Hematopoietic multipotent progenitor cell (in vitro differentiated cells): ENCODE measurements around the gene MYO9B. TPM values are rescaled to one million over a fixed set of nuclear protein-coding genes. Genes with fewer than 3 reads are reported as not detected.
"Not testable (repeated sequence)": the region's sequence is repeated elsewhere in the genome, so short reads cannot be mapped to it uniquely, and the experiment has no call there.

Experiments
- DNase-seq, 3 donors: peaks; one replicate each; pipeline ENCODE4 v3.0.0-alpha.2; 2011 to 2015; ENCODE audit warnings: low read depth in 2 of 3, low spot score in 2 of 3
- total RNA-seq: library from RNA; depleted of rRNA; stranded (reverse); fragments of >200 nt; gene quantifications from one replicate; pipeline ENCODE4 v1.2.3, GENCODE V29; 2012

The MYO9B gene
- total RNA-seq, 1 donor = 158 TPM

DNA sequence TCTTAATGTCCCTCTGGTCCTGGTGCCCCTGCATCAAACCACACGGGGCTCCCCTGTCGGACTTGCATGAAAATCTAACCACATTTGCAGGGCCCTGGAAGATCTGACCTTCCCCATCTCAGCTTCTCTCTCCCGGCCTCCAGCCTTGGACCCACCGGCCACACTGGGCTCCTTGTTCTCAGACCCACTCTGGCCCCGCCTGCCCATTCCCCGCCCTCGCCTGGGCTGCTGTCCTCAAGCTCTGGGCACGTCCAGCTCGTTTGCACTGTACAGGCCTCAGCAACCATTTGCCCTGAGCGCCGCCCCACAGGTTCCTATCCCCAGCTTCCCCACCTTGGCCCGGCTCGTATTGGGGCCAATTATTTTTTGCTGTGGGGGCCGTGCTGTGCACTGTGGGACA lies 10.5 kb downstream of the MYO9B start:
- DNase-seq = no peak

- DNase-seq = no peak
These were observed 11.3 kb downstream of the MYO9B start for GRCh38 chr19:17086834-17087233.

DNA sequence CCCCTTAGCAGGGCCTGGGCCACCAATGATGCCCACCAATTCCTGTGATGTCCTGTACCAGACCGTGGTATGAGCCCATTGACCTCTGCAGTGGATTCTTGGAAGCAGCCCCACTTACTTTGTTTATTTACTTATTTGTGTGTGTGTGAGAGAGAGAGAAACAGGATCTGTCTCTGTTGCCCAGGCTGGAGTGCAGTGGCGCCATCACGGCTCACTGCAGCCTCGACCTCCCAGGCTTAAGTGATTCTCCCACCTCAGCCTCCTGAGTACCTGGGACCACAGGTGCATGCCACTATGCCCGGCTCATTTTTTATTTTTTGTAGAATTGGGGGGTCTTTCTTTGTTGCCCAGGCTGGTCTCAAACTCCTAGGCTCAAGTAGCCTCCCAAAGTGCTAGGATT lies 13.0 kb downstream of the MYO9B start:
- DNase-seq = no peak

GRCh38 chr19:17090583-17090982 lies 15.0 kb downstream of the MYO9B start:
- DNase-seq = peak in 2 of 3 donors; percentile 81 to 88

DNA sequence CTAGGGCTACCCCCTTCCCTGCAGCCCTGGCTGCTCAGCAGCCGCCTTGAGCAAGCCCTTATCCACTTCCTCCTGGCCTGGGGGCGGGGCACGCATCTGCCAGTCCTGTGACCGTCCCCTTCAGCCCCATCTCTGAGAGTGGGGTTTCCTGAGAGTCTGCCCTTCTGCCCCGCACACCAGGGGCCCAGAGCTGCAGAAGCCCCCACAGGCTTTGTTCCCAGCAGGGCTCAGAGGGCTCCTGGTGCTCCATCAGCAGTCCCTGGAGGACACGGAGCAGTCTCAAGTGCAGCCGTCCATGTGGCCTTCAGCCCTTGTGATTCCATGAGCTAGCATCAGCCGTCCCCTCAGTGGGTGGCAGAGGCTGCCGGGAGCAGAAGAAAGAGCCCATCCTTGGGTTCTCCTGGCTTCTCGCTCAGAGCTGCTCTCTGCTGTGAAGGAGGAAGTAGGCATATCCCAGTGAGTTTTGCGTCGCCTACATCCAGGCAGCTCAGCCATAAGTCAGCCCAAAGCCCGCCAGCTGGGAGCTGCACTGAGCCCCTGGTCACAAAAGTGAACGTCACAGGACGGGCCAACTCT lies 16.3 kb downstream of the MYO9B start:
- peak in 2 of 3 donors; percentile 67 to 75 for DNase-seq

DNA sequence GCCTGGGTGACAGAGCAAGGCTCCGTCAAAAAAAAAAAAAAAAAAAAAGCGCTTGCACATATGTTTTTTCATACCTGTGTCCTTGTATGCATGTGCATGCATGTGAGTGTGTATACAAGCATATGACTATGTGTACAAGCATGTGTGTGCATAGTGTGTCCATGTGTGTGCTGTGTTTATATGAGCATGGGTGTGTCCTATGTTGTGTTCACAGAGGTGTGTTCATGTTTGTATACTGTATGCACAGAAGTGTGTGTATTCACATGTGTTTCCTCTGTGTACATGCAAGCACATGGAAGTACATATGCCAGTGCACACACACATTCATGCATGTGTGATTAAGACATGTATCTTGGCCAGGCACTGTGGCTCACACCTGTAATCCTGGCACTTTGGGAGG lies 17.1 kb downstream of the MYO9B start:
- no peak for DNase-seq

DNA sequence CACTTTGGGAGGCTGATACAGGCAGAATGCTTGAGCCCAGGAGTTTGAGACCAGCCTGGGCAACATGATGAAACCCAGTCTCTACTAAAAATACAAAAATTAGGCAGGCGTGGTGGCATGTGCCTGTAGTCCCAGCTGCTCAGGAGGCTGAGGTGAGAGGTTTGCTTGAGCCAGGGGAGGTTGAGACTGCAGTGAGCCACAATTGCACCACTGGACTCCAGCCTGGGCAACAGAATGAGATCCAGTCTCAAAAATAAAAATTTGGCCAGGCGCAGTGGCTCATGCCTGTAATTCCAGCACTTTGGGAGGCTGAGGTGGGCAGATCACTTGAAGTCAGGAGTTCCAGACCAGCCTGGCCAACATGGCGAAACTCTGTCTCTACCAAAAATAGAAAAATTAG lies 19.1 kb downstream of the MYO9B start:
- not testable (repeated sequence) for DNase-seq

- DNase-seq = no peak
These were observed 19.8 kb downstream of the MYO9B start for GRCh38 chr19:17095141-17095919.

DNA sequence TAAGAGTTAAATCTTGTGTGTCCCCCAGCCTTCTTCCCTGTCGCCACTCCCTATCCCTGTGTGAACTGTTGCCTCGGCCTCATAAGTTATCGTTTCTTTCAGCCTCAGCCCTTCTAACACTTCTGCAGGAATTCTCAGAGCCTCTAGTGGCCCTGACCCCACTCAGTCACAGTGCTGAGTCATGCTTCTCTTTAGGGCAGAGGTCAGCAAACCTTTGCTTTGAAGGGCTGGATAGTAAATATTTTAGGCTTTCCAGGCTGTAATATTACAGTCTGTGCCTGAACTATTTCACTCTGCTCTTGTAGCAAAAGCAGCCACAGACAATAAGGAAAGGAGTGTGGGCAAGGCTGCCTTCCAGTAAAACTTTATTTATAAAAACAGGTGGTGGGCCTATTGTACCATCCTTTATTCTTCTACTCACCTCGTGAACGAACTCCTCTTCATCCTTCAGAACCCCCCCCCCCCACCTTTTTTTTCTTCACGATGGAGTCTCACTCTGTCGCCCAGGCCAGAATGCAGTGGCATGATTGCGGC lies 22.1 kb downstream of the MYO9B start:
- DNase-seq = no peak

DNA sequence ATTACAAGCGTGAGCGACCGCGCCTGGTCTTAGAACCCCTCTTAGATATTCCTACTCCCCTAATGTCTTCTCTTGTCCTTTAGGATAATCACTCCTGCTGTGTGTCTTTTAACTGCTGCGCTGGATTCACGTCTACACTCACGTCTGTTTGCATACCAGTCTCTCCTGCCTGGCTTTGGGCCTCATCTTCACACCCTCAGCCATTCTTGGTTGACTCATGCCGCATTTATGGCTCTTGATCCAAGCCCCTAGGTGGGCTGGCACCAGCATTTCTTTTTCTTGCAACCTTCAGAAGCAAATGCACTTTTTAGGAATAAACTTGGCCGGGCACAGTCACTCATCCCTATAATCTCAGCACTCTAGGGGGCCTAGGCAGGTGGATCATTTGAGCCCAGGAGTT lies 22.7 kb downstream of the MYO9B start:
- DNase-seq = no peak

DNA sequence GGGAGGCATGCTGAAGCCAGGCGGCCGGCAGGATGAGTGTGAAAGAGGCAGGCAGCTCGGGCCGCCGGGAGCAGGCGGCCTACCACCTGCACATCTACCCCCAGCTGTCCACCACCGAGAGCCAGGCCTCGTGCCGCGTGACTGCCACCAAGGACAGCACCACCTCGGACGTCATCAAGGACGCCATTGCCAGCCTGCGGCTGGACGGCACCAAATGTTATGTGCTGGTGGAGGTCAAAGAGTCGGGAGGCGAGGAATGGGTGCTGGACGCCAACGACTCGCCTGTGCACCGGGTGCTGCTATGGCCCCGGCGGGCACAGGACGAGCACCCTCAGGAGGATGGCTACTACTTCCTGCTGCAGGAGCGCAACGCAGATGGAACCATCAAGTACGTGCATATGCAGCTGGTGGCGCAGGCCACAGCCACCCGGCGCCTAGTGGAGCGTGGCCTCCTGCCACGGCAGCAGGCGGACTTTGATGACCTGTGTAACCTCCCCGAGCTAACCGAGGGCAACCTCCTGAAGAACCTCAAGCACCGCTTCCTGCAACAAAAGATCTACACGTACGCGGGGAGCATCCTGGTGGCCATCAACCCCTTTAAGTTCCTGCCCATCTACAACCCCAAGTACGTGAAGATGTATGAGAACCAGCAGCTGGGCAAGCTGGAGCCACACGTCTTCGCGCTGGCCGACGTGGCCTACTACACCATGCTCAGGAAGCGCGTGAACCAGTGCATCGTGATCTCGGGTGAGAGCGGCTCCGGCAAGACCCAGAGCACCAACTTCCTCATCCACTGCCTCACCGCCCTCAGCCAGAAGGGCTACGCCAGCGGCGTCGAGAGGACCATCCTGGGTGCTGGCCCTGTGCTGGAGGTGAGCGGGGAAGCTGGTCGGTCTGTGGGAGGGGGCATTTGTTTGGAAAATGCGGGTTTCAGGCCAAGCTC lies 26.4 kb downstream of the MYO9B start:
- DNase-seq = no peak

DNA sequence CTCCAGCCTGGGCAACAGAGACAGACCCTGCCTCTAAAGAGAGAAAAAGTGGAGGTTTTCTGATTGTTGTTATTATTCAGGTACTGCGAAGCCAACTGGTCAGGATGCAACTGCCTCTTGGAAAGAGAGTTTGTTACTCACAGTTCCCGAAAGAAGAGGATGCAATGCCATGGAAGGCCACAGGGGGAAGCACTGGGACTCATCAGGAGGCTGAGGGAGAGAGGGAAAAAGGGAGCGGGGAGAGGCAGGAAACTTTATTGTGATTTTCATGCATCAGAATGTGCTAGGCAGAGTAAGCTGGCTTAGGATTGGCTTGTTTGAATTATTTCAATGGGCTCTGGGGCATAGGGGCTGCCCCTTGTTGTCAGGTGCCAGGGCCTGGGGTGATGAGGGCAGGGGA lies 27.6 kb downstream of the MYO9B start:
- DNase-seq = peak in 1 of 3 donors; percentile 45

DNA sequence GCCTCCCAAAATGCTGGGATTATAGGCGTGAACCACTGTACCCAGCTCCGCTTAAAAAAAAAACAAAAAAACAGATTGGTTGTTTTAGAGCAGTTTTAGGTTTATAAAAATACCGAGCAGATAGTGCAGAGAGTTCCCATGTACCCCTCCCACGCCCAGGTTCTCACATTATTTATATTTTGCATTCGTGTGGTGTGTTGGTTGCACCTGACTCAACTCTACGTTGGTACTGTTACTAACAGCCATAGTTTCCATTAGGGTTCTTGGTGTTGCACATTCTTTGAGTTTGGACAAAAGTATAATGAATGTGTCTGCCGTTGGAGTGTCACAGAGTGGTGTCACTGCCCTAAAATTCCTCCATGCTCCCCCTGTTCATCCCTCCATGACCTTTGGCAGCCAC lies 29.1 kb downstream of the MYO9B start:
- DNase-seq = no peak

GRCh38 chr19:17105556-17105955 lies 30.0 kb downstream of the MYO9B start:
- no peak for DNase-seq

- DNase-seq = not testable (repeated sequence)
These were observed 31.4 kb downstream of the MYO9B start for GRCh38 chr19:17106964-17107363.

DNA sequence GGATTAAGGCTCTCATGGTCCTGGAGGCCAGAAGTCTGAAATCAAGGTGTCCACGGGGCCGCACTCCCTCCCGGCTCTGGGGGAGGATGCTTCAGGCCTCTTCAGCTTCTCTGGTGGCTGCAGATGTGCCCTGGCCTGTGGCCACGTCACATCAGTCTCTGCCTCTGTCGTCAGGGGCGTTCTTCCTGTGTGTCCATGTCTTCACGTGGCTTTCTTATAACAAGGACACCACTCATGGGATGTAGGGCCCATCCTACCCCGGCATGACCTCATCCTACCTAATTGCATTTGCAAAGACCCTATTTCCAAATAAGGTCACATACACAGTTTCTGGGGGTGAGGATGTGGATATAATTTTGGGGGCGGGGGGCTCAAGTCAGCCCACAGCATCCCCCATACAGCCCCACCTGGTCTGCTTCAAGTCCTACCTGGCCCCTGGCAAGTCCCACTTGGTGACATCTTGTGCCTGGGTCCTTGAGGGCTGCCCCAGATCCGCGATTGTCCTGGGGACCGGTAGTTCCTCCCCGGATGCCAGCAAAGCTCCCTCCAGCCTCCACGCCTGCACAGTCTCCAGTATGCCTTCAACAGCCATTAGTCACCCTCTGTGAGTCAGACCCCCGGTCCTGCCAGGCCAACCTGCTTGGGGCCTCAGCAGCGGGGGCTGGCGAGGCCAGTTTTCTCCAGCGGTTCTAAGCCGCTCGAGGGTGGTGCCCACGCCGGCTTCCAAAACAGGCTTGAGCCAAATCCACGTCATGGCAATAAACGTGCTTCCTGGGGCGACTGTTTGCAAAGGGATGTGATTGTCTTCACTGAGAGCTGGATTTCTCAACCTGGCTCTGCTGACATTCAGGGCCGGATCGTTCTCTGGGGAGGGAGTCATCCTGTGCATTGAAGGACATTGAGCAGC lies 32.2 kb downstream of the MYO9B start:
- DNase-seq = peak in 2 of 3 donors; percentile 63 to 64

DNA sequence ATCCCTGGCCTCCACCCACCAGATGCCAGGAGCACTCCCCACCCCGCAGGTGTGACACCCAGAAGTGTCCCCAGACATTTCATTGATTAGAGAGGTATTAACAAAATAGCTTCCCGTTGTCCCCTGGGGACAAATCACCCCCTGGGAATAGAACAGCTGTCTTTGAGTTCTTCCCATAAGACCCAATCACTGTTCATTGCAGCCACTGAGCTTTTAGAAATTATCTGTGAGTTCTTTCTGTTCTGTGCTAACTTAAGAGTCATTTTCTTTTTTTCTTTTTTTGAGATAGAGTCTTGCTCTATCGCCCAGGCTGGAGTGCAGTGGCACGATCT lies 32.8 kb downstream of the MYO9B start:
- no peak for DNase-seq

DNA sequence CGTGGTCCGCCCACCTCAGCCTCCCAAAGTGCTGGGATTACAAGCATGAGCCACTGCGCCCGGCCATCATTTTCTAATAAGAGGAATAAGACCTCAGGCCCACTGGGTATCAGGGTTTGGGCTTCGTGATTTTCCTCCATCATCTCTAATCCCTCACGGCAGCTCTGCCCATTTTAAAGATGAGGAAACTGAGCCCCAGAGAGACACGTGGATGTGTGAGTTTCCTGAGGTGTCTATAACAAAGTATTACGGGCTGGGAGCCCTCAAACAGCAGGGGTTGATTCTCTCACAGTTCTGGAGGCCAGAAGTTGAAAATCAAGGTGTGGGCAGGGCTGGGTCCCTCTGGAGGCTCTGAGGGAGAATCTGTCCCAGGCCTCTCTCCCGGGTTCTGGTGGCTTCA lies 33.7 kb downstream of the MYO9B start:
- no peak for DNase-seq

DNA sequence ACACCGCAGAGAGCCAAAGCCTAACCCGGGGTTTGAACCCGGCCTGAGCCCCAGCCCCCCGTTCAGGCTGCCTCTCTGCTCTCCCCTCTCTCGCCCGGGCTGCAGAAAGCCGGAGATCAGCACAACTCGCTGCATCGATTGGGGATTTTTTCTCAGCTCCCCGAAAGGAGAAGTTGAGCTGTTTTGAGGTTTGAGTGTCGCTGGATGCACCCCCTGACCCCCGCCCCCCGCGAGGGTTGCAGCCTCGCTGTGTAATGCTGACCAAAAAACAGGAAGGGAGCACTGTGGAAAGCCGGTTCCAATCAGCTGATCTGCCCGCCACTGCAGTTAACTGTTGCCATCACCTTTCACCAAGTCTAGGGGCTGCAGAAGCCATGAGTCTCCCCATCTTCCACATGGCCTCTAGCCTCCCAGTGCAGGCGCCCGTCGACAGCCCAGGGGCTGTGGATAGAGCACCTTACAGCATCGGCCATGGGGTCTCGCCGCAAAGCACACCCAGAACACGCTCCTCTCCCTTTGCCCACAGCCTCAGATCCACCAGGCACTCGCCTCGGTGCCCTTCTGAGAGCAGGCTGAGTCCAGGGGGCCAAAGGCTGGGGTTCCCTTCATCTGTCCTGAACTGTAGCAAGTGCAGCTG lies 34.5 kb downstream of the MYO9B start:
- peak in 2 of 3 donors; percentile 90 to 94 for DNase-seq

DNA sequence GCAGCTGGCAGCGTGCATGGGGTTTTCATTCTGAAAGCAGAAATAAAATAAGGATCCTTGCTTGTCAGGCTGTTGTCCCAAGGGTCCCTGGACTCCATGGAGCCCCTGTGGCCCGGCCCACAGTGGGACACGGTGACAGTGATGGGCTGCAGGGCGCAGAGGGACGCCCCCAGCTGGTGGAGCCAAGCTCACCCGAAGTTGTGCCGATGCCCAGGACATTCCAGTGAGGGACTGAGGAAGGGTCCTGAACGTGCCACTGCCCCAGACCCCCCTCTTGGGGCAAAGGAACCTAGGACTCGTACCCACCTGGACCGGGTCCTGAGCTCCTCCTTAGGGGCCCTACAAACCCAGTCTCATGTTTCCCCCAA lies 35.0 kb downstream of the MYO9B start:
- DNase-seq = no peak
